ELF-1 (cell line): ENCODE results near the gene ETF1.
"Not testable (repeated sequence)": the region's sequence is repeated elsewhere in the genome, so short reads cannot be mapped to it uniquely, and the experiment has no call there.

Experiments used
- DNase-seq: peaks from one replicate; pipeline ENCODE4 v3.0.0-alpha.2; 2016; ENCODE audit warnings: low read depth, low spot score

ETF1 gene

DNA sequence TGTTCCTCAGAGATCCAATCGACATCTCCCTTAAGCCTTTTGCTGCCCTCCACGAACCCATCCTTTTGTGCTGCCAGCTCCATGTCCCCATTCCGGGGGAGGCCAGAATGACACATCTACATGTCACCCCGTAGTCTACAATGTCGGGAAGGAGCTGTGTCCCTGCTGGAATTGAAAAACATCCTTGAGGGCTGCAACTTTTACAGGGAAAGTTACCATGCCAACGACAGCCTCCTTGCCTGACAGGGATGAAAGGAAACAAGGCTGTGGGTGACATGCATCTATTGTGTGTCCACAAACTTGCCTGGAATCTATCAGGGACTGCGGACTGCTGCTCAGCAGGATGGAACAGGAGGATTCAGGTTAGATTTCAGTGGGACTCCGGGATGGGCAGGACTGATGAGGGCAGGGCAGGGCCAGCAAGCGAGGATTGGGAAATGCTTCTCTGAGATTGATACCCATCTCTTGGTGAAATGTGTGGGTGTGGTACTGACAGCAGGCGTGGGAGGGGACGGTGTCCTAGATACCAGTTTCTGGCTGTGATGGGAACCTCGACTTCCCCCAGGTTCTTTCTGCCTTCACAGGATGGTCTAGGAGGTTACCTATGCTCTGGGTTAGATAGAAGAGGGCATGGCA is 52.3 kb downstream of the ETF1 start:
- no peak for DNase-seq

DNA sequence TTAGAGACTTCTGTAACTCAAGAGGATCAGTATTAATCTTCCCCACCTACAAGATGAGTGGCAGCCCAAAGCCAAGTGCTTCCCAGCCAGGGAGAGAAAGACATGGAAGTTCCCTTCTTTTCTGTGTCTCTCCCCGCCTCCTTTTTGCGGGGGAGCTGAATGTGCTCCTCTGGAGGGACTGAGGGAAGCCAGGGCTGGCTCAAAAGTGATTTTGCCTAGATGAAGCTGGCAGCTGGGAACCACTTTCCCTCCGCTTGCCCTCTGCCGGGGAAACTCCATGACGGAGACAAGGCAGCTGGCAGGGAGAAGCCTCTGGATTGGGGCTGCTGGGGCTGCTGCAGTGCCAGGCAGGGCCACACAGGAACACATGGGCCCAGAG is 53.4 kb downstream of the ETF1 start:
- DNase-seq, result no peak

DNA sequence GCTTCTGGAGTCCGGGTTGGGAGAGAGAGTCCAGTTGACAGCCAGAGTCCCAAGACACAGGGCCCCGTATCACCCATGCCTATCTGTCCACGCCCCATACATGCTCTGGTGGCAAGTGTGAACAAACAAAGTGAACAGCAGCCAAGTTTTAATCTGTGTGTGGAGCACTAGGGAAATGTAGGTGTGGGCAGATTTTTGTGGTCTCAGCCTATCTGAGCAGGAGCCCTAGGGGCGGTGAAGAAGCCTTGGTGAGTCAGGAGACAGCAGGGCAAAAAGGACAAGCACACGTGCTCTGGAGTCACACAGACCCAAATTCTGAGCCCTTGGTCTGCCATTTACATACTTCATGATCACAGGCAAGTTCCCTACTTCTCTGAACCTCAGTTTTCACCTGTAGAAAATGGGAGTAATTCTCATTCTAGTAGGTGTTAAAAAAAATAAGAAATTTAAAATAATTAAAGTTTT is 54.5 kb downstream of the ETF1 start:
- no peak for DNase-seq

DNA sequence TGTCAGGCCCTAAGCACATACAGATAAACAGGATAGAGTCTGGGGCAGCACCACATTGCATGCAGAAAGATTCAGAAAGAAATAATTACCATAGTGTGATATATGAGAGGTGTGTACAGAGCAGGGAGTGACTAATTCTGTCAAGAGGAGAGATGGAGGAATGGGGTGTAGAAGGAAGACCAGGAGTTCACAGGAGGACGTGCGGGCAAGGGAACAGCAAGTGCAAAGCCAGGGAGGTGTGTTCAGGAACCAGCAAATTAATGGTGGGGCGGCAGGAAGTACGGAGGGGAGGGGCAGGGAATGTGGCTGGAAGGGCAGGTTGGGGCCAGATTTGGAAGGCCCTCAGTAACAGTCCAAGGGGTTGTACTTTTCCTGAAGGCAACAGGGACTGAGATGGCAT is 60.4 kb downstream of the ETF1 start:
- no peak for DNase-seq

DNA sequence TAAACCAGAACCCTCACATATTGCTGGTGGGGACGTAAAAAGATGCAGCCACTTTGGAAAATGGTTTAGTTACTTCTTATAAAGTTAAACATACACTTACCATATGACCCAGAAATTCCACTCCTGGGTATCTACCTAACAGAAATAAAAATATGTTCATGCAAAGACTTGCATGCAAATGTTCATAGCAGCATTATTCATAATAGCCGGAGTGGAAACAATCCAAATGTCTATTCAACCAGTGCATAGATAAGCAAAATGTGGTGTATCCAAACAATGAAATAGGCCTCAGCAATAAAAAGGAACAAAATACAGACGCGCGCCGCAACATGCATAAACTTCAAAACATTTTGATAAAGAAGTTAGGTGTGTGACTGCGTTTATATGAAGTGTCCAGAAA is 66.1 kb downstream of the ETF1 start:
- no peak for DNase-seq

DNA sequence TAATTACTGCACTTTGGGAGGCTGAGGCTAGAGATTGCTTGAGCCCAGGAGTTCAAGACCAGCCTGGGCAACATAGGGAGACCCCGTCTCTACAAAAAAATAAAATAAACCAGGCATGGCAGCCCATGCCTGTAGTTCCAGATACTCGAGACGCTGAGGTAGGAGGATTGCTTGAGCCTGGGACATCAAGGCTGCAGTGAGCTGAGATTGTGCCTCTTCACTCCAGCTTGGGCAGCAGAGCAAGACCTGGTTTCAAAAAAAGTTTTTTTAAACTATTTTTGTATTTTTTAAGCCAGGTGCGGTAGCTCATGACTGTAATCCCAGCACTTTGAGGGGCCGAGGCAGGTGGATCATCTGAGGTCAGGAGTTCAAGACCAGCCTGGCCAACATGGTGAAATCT is 69.9 kb downstream of the ETF1 start:
- DNase-seq, result not testable (repeated sequence)

DNA sequence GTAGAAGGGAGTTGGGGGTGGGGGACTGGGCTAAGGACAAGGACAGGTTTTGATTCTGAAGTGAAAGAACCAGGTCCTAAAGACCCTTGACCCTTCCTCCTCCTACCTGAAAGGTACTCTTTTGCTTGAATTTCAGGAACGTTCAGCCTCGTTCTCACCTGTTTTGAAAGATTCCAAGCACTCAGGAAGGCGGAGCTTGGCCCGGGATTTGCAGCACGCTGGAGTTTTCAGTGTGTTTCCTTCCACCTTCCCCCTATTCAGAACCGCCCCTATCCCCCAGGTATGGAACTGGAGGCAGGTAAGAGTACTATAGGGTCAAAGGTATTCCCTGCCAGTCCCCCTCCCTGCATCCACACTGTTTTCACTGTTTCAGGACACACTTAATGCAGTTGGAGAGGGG is 70.7 kb downstream of the ETF1 start:
- DNase-seq, result no peak

DNA sequence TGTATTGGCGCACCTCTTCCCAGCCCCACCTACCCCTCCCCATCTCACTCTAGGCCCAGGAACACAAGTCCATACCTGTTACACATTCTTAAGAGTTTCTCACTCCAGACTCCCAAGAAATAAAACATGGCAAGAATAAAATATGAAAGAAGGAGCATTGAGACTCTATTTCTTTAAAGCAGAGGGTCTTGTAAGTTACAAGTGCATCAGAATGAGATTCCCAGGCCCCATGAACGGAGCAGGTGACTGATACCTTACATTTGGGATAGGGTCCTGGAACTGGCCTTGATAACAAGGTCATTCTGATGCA is 72.0 kb downstream of the ETF1 start:
- no peak for DNase-seq

DNA sequence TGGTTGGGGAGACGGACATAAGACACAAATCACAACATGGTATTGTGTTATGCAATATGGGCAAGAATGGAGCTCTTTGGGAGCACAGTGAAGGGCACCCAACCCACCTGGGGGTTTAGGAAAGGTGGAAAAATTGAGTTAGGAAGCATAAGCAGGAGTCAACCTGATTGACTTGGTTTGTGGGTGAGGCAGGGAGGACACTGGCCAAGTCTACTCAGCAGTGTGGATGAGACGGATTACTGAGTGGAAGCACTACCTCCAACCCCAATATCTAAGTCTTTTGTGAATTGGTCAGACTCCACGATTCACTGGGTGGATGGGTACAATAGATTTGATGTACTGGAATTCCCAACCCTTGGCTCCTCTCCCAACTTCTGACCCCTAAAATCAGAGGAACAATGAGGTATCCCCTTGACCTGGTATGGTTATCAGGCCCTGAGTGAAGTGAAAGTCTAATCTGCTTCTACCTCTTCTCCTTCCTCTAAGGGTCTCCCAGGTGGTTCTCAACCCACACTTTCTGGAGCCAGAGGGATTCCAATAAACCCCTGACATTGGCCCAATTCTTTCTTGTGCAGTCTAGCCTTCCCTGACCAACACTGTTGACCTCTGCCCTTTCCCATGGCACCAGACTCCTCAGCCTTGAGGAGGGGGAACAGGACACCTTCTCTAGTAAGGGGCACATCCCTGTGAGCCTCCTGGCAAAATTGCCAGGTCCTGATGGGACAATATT is 72.5 kb downstream of the ETF1 start:
- DNase-seq, result no peak

DNA sequence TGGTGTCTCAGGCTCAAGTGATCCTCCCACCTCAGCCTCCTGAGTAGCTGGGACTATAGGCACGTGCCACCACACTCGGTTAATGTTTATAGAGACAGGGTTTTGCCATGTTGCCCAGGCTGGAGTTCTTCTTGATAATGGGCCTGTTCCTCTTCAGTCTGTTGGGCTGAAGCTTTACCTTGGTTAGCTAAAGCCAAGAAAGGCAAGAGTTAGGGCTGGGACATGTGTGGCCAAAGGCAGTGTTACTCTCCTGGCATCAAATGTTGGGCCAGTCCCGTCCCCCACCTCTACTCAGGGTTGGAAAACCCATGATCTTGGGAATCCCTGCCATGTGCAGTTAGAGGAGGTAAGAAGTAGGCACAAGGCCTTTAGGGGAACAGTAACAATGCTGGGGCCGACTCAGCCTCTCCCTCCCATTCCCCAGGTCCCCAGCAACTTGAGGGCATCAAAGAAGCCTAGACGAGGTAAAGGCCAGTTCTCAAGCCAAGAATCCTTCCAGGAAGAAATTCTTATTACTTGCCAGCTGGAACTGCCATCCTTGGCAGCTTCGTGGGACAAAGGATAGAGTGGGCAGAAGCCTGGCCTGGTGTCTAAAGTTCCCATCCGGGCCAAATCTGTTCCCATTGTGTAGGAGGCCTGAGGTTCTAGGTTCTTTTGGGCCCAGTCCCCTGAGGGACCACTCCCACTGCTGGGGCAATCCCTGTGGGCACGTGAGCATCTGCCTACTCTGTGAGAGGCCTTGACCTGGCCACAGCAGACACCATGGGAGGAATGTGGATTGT is 73.3 kb downstream of the ETF1 start:
- DNase-seq, result peak; percentile 74

DNA sequence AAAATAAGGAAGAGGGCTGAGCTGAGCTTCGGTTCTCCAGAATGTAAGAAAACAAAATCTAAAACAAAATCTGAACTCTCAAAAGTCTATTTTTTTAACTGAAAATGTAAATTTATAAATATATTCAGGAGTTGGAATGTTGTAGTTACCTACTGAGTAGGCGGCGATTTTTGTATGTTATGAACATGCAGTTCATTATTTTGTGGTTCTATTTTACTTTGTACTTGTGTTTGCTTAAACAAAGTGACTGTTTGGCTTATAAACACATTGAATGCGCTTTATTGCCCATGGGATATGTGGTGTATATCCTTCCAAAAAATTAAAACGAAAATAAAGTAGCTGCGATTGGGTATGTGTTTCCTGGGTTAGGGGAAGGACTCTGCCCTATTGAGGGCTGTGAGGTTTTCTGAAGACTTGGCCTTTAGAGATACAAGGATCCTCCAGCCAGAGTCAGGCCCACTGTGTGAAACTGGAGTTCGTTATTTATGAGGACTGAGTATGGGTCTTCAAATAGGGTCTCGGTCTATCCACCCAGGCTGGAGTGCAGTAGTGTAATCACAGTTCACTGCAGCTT is 74.0 kb downstream of the ETF1 start:
- DNase-seq, result no peak

DNA sequence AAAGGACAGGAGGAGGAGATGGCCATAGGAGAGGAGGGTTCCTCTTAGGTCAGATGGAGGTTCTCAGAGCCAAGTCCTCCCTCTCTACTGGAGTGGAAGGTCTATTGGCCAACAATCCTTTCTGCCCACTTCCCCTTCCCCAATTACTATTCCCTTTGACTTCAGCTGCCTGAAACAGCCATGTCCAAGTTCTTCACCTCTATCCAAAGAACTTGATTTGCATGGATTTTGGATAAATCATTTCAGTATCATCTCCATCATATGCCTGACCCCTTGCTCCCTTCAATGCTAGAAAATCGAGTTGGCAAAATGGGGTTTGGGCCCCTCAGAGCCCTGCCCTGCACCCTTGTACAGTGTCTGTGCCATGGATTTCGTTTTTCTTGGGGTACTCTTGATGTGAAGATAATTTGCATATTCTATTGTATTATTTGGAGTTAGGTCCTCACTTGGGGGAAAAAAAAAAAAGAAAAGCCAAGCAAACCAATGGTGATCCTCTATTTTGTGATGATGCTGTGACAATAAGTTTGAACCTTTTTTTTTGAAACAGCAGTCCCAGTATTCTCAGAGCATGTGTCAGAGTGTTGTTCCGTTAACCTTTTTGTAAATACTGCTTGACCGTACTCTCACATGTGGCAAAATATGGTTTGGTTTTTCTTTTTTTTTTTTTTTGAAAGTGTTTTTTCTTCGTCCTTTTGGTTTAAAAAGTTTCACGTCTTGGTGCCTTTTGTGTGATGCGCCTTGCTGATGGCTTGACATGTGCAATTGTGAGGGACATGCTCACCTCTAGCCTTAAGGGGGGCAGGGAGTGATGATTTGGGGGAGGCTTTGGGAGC is 74.7 kb downstream of the ETF1 start:
- peak; percentile 43 for DNase-seq

DNA sequence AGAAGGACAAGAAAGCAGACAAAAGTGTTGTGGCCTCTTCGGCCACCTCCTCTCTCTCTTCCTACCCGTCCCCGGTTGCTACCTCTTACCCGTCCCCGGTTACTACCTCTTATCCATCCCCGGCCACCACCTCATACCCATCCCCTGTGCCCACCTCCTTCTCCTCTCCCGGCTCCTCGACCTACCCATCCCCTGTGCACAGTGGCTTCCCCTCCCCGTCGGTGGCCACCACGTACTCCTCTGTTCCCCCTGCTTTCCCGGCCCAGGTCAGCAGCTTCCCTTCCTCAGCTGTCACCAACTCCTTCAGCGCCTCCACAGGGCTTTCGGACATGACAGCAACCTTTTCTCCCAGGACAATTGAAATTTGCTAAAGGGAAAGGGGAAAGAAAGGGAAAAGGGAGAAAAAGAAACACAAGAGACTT is 75.3 kb downstream of the ETF1 start:
- no peak for DNase-seq

DNA sequence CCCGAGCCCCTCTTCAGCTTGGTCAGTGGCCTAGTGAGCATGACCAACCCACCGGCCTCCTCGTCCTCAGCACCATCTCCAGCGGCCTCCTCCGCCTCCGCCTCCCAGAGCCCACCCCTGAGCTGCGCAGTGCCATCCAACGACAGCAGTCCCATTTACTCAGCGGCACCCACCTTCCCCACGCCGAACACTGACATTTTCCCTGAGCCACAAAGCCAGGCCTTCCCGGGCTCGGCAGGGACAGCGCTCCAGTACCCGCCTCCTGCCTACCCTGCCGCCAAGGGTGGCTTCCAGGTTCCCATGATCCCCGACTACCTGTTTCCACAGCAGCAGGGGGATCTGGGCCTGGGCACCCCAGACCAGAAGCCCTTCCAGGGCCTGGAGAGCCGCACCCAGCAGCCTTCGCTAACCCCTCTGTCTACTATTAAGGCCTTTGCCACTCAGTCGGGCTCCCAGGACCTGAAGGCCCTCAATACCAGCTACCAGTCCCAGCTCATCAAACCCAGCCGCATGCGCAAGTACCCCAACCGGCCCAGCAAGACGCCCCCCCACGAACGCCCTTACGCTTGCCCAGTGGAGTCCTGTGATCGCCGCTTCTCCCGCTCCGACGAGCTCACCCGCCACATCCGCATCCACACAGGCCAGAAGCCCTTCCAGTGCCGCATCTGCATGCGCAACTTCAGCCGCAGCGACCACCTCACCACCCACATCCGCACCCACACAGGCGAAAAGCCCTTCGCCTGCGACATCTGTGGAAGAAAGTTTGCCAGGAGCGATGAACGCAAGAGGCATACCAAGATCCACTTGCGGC is 75.9 kb downstream of the ETF1 start:
- DNase-seq, result peak; percentile 39

DNA sequence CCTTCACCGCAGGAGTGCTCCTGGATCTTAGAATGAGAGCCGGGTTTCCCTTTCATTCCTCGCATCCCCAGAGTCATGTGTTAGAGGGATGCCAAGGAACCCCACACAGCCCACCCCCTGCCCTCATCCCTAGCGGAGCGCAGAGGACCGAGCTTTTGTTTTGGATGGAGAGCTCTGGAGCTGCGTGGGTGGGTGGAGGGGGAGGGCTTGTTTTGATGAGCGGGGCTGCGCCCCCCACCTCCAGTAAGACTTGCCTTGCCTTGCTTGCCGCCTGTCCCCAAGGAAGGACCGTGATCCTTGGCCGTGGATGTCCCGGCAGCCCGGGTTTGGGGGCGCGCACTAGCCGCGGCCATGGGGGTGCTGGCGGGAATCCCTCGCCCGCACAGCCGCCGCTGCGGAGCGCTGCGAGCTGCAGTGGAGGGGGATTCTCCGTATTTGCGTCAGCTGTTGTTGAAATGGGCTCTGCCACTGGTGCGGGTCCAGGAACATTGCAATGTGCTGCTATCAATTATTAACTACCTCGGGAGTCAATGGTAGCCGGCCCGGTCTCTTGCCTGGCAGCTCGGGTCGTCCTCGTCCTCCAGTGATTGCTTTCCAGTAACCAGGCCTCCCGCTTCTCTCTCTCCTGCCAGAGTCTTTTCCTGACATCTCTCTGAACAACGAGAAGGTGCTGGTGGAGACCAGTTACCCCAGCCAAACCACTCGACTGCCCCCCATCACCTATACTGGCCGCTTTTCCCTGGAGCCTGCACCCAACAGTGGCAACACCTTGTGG is 76.7 kb downstream of the ETF1 start:
- peak; percentile 31 for DNase-seq

DNA sequence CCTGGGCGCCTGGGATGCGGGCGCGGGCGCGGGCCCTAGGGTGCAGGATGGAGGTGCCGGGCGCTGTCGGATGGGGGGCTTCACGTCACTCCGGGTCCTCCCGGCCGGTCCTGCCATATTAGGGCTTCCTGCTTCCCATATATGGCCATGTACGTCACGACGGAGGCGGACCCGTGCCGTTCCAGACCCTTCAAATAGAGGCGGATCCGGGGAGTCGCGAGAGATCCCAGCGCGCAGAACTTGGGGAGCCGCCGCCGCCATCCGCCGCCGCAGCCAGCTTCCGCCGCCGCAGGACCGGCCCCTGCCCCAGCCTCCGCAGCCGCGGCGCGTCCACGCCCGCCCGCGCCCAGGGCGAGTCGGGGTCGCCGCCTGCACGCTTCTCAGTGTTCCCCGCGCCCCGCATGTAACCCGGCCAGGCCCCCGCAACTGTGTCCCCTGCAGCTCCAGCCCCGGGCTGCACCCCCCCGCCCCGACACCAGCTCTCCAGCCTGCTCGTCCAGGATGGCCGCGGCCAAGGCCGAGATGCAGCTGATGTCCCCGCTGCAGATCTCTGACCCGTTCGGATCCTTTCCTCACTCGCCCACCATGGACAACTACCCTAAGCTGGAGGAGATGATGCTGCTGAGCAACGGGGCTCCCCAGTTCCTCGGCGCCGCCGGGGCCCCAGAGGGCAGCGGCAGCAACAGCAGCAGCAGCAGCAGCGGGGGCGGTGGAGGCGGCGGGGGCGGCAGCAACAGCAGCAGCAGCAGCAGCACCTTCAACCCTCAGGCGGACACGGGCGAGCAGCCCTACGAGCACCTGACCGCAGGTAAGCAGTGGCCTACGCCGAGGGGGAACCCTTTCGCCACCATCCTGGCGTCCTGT is 77.5 kb downstream of the ETF1 start, which contains the start of gene EGR1:
Gene EGR1, plus strand, starts transcription at position 219 of the 864 bp plus-strand sequence. Its CDS starts 283 bp downstream, at position 502.
- DNase-seq, result peak; percentile 97

DNA sequence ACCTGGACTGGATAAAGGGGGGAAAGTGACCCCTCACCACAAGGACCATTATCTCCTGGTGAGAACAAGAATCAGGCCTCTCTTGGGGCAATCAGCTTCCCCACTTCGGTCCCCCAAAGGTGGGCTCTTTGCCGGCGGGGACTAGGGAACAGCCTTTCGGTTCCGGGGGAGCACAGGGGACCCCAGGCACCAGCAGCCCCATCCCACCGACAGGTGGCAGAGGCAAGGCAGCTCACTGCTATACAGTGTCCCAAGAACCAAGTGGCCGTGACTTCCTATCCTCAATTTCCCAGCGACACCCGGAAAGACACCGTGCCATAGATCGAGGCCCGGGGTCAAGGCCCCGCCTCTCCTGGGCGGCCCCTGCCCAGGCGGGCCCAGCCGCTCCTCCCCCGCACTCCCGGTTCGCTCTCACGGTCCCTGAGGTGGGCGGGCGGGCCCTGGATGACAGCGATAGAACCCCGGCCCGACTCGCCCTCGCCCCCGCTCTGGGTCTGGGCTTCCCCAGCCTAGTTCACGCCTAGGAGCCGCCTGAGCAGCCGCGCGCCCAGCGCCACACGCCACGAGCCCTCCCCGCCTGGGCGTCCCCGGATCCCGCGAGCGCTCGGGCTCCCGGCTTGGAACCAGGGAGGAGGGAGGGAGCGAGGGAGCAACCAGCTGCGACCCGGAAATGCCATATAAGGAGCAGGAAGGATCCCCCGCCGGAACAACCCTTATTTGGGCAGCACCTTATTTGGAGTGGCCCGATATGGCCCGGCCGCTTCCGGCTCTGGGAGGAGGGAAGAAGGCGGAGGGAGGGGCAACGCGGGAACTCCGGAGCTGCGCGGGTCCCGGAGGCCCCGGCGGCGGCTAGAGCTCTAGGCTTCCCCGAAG is 78.4 kb downstream of the ETF1 start:
- DNase-seq, result peak; percentile 99

DNA sequence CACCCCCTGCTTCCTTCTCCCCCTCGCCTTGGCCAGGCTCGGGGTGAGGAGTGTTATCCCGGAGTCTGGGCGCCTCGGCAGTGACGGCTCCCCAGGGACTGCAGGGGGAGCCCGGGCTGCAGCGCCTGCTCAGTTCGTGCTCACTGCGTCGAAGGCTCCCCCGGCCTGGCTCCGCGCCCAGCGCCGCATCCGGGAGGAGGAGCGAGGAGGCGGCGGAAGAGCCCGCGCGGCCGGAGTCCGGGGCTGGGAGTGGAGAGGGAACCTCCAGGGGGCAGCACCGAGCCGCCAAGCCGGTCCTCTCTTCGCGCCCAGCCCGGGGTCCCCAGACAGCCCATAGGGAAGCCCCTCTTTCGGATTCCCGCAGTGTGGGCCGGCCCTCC is 79.0 kb downstream of the ETF1 start:
- DNase-seq, result peak; percentile 96
